GM19328 (cell line): ENCODE data around the gene RTN4RL2.
"Not testable (repeated sequence)": the region's sequence is repeated elsewhere in the genome, so short reads cannot be mapped to it uniquely, and the experiment has no call there.

Experiments
- ATAC-seq: cut with Tn5 transposase; IDR thresholded peaks from one replicate; pipeline ENCODE4 v1.9.1; 2021; ENCODE audit warnings: mild to moderate bottlenecking, moderate library complexity; ENCODE audit not compliant: unreplicated experiment

Gene RTN4RL2

GRCh38 chr11:57432149-57432561 lies 28.2 kb upstream of the RTN4RL2 start:
- ATAC-seq: no peak

- ATAC-seq: no peak
Observed at GRCh38 chr11:57432714-57433163, 27.6 kb upstream of the RTN4RL2 start.

DNA sequence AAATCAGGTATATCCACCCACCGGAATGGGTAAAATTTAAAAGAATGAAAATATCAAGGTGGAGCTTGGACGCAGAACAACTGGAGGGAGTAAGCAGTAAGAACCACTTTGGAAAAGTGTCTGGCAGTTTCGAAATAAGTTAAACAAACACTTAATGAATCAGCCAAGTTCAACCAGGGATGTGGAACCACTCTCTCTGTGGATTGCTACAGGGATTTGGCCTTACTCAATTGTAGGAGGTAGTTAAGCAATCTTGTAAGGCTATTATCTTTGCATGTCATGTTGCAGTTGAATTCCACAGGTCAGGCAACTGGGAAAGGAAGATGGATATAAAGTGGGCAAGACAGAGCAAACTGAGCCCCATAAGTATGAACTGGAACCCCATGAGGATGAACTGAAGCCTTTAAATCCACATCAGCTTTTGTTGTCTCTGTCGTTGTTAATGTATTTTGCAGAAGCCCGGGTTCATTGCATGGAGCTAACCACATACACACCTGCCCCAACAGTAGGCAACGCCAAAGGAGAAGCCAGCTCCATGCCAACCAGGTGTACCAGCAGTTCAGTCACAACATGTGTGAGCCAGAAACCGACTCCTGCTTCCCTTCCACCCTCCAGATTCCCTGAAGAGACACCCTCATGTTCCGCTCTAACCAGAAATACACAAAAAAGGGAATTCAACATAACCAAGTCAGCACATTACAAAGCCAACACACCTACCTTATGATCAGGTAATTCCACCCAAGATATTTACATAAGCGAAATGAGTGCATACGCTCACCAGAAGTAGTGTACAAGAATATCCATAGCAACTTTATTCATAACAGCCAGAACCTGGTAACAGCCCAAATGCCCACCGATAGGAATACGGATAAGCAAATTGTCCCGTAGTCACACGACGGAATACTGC lies 25.4 kb upstream of the RTN4RL2 start:
- no peak for ATAC-seq

DNA sequence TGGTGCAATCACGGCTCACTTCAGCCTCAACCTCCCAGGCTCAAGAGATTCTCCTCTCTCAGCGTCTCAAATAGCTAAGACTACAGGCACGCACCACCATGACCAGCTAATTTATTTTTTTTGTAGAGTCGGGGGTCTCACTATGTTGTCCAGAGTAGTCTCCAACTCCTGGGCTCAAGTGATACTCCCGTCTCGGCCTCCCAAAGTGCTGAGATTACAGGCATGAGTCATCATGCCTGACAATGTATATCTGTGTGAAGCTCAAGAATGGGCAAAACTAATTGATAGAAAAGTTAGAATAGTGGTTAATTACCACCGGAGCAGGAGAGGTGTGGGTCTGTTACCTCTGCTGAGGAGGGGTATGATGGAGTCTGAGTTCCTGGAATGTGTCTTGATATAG lies 24.3 kb upstream of the RTN4RL2 start:
- ATAC-seq: no peak

- no peak for ATAC-seq
Observed at GRCh38 chr11:57438345-57439285, 21.7 kb upstream of the RTN4RL2 start.

DNA sequence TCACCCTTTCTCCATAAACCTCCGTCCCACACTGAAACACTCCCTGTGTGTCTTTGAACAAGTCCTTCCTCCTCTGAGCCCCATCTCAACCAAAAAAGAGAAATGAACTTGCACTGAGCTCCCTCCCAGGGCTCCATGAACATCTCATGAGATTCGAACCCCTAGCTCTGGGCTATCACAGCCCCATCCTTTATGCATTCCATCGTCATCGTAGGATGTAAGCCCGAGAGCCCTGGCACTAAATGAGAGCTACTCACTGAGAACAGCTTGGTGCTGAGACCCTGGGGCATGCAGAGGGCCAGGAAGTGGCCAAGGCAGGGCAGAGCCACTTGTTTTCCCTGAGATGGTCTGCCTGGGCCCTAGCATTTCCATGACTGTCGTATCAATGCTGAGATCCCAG lies 20.5 kb upstream of the RTN4RL2 start:
- no peak for ATAC-seq

DNA sequence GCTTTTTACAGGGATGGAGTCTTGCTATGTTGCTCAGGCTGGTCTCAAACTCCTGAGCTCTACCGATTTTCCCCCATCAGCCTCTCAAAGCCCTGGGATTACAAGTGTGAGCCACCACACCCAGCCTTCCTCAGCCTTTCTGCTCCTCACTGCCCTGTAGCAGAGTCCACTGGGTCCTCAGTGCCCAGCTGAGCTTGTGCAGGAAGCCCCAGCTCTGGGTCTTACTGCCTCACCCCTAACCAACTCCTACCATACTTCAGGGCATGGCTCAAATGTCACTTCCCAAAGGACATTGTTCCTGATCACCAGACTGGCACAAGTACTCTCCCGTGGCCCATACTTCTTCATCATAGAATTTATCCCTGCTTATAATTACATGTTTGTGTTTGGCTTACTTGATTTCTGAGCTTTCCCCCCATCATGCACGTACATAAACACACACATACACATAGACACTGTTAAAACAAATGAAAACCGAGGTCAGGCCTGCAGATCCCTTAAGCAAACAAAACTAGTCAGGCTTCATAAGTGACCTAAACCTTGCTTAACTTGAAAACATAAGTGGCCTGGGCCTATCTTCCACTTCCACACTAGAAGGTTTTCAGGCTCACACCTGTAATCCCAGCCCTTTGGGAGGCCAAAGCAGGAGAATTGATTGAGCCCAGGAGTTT lies 19.4 kb upstream of the RTN4RL2 start:
- no peak for ATAC-seq

DNA sequence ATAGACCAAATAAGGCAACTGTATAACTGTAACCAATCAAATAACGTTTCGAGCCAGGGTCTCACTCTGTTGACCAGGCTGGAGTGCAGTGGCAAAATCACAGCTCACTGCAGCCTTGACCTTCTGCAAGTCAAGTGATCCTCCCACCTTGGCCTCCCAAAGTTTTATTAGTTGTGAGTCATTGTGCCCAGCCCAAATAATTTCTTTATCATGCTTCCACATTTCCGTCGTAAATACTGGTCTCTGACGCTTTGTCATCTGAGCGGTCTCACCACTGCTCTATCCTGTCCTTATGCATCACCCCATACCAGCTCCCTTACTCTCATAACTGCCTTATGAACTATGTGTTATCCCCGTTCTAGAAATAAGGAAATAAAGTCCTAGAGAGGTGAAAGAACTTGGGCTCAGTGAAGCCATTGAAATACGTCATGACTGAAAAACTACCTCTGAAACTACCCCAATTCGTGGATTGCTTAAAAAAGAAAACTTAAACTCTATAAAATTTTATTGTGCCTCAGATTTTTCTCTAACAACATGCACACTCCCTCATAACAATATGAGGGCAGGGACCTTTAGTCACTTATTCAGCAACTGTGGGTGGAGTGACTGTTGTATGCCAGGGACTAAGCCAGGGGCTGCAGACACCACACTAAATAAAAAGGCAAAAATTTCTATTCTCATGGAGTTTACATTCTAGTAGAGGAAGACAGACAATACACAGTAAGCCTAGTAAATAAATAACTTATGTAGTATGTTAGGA lies 15.8 kb upstream of the RTN4RL2 start:
- no peak for ATAC-seq

- not testable (repeated sequence) for ATAC-seq
Observed at GRCh38 chr11:57445122-57445394, 15.3 kb upstream of the RTN4RL2 start.

GRCh38 chr11:57446055-57446454 lies 14.3 kb upstream of the RTN4RL2 start:
- ATAC-seq: no peak

GRCh38 chr11:57453543-57454177 lies 6.7 kb upstream of the RTN4RL2 start:
- no peak for ATAC-seq

DNA sequence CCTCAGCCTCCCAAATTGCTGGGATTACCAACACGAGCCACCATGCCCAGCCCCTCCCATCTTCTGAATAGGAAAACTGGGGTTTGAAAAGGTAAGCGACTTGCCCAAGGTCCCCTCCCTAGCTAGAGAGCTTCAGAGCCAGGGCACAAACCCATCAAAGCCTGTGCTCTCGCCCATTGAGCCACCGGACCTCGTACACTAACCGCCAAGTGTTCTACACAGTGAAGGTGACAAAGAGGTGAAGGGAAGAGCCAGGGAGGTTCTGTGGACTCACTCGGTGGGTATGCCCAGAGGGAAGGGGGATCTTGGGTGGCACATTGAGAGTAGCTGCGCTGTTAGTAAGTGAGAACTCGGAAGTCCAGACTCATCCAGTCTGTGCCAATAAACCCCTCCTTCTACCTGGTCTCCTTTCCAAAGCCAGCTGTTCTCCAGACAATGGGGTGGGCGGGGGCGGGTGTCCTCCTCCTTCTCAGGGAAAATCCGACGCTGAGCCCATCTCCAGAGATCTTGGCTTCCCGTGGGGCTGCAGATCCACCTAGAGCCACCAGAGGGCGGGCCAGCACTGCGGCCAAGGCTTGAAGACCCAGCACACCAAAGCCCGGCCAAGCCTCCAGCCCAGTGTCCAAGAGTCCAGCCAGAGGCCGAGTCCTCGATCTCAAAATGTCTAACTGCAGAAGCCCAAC lies 3.2 kb upstream of the RTN4RL2 start:
- ATAC-seq: peak; percentile 66

DNA sequence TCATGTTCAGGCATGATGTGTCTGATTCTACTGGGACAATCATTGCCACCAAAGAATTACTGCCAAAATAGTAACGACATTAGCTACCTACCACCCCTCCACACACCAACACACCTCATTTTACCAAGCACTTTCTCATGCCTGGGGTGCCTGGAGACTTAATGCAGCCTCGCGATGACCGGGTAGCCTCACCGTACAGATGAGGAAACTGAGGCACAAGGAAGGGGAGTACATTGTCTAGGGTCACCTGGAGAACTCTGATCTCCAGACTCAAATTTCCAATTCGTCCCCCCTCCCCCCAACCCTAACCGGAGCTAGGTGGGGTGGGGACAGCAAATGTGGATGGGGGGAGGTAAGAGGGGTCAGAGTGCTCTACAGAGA lies 2.7 kb upstream of the RTN4RL2 start:
- ATAC-seq: peak; percentile 9

GRCh38 chr11:57458060-57458409 lies 2.3 kb upstream of the RTN4RL2 start:
- no peak for ATAC-seq

GRCh38 chr11:57458410-57459163 lies 1.7 kb upstream of the RTN4RL2 start:
- no peak for ATAC-seq

GRCh38 chr11:57459164-57460021 lies 935 bp upstream of the RTN4RL2 start:
- no peak for ATAC-seq

DNA sequence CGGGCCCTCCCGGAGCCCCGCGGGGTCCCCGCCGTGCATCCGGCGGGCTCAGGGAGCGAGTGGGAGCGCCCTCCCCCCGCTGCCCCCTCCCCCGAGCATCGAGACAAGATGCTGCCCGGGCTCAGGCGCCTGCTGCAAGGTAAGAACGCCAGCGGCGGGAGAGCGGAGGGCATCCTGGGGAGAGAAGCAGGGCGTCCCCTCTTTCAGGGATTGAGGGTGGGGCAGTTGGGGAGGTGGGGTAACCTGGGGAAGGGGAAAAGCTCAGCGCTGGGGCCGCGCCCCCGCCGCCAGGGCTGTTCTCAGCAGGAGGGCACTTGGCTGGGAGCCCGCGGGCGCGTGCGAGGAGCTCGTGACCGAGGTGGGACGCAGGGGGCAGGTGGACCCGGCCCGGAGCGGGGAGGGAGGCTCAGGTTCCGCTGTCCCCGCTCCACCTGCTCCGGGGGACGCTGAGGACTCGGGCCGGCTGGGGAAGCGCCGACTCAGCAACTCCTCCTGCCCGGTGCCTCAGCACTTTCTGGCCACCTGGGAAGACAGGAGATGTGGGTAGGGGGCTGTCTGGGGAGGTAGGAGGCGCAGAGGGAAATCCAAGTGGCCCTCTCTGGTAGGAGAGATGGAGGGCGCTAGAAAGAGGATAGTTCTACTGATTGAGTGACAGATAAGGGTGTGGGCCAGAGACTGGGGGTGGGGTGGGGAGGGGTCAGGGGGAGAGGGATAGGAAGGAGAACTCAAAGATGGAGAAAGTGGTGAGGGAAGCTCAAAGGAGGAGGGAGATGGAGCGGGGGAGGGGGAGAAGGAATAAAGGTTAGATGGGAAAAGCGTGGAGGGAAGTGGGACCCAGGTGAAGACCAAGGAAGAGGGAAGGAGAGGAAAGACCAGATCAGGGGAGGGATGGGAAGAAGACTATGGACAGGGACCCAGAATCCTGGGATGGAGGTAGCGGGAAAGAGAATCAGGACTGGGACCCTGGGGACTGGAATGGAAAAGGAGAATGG lies 726 bp downstream of the RTN4RL2 start:
- ATAC-seq: no peak
